RWPE2 (cell line): ENCODE measurements around the gene TRIM32.

Experiments used
- ATAC-seq: fragments of 200-7000 bp; cut with Tn5 transposase; 3 replicates; pipeline ENCODE4 v1.9.1; 2021; ENCODE audit warnings: low read depth
- DNase-seq: peaks from one replicate; pipeline ENCODE4 v3.0.0-alpha.2; 2020; ENCODE audit warnings: low spot score
- H3K27ac ChIP-seq: fragments of 450-650 bp; 2 replicates; pipeline ENCODE4 v1.5.1; 2017; ENCODE audit warnings: mild to moderate bottlenecking; ENCODE audit not compliant: poor library complexity, severe bottlenecking
- H3K27me3 ChIP-seq: fragments of 250-450 bp; sonication (Bioruptor Pico); 2 replicates; pipeline ENCODE4 v1.5.1; 2021; ENCODE audit warnings: mild to moderate bottlenecking, moderate library complexity; ENCODE audit not compliant: insufficient read depth, poor library complexity, severe bottlenecking
- H3K36me3 ChIP-seq: fragments of 250-450 bp; sonication (Bioruptor Pico); 2 replicates; pipeline ENCODE4 v1.5.1; 2020; ENCODE audit warnings: low read depth, mild to moderate bottlenecking, moderate library complexity
- H3K4me1 ChIP-seq: fragments of 250-450 bp; sonication (Bioruptor Pico); 2 replicates; pipeline ENCODE4 v1.5.1; 2021; ENCODE audit warnings: mild to moderate bottlenecking, moderate library complexity; ENCODE audit not compliant: insufficient read depth, poor library complexity, severe bottlenecking
- H3K4me3 ChIP-seq: fragments of 250-450 bp; sonication (Bioruptor Pico); 2 replicates; pipeline ENCODE4 v1.5.1; 2021; ENCODE audit warnings: mild to moderate bottlenecking, moderate library complexity; ENCODE audit not compliant: severe bottlenecking
- H3K9me3 ChIP-seq: fragments of 250-450 bp; sonication (Bioruptor Pico); 2 replicates; pipeline ENCODE4 v1.5.1; 2021; ENCODE audit warnings: mild to moderate bottlenecking, moderate library complexity; ENCODE audit not compliant: severe bottlenecking
- TF ChIP-seq, protein P1 (sequence below): fragments of 450-650 bp; IDR thresholded peaks from one replicate; pipeline ENCODE4 v1.5.1; 2017; ENCODE audit warnings: mild to moderate bottlenecking, moderate library complexity; ENCODE audit not compliant: poor library complexity, severe bottlenecking

Gene TRIM32, protein sequence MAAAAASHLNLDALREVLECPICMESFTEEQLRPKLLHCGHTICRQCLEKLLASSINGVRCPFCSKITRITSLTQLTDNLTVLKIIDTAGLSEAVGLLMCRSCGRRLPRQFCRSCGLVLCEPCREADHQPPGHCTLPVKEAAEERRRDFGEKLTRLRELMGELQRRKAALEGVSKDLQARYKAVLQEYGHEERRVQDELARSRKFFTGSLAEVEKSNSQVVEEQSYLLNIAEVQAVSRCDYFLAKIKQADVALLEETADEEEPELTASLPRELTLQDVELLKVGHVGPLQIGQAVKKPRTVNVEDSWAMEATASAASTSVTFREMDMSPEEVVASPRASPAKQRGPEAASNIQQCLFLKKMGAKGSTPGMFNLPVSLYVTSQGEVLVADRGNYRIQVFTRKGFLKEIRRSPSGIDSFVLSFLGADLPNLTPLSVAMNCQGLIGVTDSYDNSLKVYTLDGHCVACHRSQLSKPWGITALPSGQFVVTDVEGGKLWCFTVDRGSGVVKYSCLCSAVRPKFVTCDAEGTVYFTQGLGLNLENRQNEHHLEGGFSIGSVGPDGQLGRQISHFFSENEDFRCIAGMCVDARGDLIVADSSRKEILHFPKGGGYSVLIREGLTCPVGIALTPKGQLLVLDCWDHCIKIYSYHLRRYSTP

DNA sequence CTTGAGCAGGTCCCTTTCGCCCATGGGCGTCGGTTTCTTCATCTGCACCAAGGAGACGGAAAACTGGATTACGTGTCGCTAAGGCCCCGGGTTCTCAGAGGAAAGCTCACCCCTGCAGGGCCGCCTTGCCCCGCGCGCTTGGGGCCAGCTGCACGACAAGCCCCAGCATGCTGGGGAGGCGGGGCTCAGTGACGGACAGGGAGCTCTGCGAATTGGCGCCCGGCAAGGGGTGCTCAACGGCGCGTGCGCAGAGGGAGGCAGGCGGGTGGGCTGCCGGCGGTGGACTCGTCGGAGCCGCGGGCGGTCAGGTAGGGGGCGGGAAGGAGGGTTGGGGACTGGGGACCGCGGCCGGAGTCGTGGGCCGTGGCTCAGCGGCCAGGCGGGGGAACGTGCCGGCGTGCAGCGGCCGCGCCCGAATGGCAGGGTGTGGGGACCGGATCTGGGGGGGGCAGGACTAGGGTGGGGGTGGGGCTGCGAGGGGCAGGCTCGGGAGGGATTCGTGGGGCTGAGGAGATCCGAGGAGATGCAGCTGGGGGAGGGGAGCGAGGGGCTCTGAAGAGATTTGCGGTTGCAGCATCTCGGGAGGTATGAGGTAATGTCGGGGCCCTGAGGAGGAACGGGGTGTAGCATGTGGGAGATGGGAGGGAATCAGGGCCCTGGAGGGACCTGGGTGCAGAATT is at the start of gene TRIM32:
TRIM32 (plus strand) TSS at position 232 of the 680 bp plus-strand sequence. CDS start 10,438 bp downstream, outside the sequence.
- peak within 1 kb of the TSS; percentile 56 for H3K4me3 ChIP-seq
- peak; percentile 87 for DNase-seq
- H3K27me3 ChIP-seq = no peaks in the 10 kb centered on the region
- H3K4me1 ChIP-seq = peaks cover 14% of the 10 kb centered on the region
- ATAC-seq = peak; percentile 90
- H3K36me3 ChIP-seq = peaks cover 15% of the 10 kb centered on the region
- peak within 1 kb of the TSS; percentile 32 for H3K27ac ChIP-seq
- TF ChIP-seq, protein P1, sequence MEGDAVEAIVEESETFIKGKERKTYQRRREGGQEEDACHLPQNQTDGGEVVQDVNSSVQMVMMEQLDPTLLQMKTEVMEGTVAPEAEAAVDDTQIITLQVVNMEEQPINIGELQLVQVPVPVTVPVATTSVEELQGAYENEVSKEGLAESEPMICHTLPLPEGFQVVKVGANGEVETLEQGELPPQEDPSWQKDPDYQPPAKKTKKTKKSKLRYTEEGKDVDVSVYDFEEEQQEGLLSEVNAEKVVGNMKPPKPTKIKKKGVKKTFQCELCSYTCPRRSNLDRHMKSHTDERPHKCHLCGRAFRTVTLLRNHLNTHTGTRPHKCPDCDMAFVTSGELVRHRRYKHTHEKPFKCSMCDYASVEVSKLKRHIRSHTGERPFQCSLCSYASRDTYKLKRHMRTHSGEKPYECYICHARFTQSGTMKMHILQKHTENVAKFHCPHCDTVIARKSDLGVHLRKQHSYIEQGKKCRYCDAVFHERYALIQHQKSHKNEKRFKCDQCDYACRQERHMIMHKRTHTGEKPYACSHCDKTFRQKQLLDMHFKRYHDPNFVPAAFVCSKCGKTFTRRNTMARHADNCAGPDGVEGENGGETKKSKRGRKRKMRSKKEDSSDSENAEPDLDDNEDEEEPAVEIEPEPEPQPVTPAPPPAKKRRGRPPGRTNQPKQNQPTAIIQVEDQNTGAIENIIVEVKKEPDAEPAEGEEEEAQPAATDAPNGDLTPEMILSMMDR = no peak
- no peaks in the 10 kb centered on the region for H3K9me3 ChIP-seq

DNA sequence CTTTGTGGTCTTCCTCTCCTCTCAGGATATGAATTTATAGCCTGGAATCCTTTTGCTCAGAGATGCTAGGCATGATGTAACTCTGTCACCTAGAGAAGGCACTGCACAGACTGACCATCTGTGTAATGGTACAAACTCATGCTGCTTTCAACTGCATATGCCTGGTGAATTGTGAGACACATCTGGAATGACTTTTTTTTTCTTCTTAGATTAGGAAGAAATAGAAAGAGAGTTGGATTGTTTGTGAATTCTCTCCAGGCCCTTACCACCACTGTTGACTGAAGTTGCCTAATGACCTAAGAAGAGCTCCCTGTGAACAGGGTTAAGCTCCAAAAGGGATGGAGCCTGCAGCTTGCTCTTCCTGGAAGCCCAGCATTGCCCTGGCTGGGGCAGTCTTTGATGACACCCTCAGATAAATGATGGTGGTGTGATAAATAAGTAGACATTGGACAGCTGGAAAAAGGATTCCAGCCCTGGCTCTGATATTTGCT is 47.8 kb upstream of the TRIM32 start:
- ATAC-seq (no peak), DNase-seq (no peak)
- H3K4me3 ChIP-seq = no peak overlapping the region
- no peak overlapping the region for H3K27ac ChIP-seq
- H3K27me3 ChIP-seq = peaks cover 3% of the 10 kb centered on the region
- no peaks in the 10 kb centered on the region for H3K9me3 ChIP-seq
- H3K4me1 ChIP-seq = no peaks in the 10 kb centered on the region
- TF ChIP-seq, protein P1 = no peak
- no peaks in the 10 kb centered on the region for H3K36me3 ChIP-seq

DNA sequence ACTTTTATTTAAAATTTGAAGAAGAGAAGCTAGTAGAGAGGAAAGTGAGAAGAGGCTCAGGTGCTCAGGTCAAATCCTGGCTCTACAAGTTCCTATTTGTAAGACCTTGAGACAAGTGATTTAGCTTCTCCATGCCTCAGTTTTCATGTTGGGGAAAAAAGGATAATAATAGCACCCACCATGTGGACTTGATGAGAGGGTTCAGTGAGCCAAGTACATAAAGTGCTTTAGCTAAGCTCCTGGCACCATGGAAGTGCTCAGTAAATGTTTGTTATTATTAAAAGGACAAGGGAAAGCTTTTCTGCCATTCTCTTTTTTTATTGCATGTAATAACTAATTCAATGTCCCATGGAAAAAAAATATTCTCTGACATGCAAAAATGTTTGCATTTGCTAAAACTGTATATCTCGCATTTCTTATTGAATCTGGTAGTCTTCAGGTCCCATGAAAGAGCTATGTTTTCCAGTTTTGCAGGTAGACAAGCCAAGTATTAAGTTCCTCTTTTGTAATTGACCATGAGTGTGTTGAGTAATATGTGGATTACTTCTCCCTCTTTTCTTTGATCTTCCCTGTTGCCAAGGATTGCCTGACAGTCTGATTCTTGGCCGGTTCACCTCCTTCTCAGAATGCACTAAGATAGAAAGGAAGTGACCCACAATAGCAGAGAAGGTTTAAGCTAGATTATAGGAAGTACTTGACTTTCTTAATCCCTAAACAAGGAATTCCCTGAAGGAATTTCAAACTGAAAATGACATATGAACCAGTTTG is 45.6 kb upstream of the TRIM32 start:
- H3K27me3 ChIP-seq = peaks cover 3% of the 10 kb centered on the region
- TF ChIP-seq, protein P1 = no peak
- H3K4me1 ChIP-seq = no peaks in the 10 kb centered on the region
- H3K4me3 ChIP-seq = no peak overlapping the region
- H3K9me3 ChIP-seq = no peaks in the 10 kb centered on the region
- DNase-seq = no peak
- no peak for ATAC-seq
- no peaks in the 10 kb centered on the region for H3K36me3 ChIP-seq
- H3K27ac ChIP-seq = no peak overlapping the region

DNA sequence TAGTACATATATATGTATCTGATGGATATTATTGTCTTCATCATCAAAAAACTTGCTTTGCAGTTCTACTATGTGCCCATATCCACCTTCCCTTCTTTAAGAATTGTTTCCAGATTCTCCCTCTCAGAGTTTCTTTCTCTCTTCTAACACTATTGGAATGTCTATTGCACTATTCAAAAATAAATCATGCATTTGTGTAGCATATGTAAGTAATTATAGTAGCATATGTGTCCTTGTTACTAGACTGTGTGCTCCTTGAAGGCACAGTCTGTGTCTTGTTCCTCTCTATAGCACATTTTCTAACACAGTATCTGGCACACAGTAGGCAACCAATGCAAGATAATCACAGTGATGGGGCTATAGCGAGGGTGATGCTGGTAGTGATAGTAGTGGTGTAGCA is 43.4 kb upstream of the TRIM32 start:
- DNase-seq (no peak), ATAC-seq (no peak)
- peaks cover 3% of the 10 kb centered on the region for H3K27me3 ChIP-seq
- H3K9me3 ChIP-seq = no peaks in the 10 kb centered on the region
- no peaks in the 10 kb centered on the region for H3K4me1 ChIP-seq
- TF ChIP-seq, protein P1 = no peak
- no peaks in the 10 kb centered on the region for H3K36me3 ChIP-seq
- H3K4me3 ChIP-seq = no peak overlapping the region
- H3K27ac ChIP-seq = no peak overlapping the region
